Measurements from ENCODE around the gene PDZRN3.

Gene PDZRN3

GRCh38 chr3:73624821-73625665 is at the start of gene PDZRN3:
Gene PDZRN3 (minus strand): TSS chr3:73624941.
- no peak for DNase-seq

DNA sequence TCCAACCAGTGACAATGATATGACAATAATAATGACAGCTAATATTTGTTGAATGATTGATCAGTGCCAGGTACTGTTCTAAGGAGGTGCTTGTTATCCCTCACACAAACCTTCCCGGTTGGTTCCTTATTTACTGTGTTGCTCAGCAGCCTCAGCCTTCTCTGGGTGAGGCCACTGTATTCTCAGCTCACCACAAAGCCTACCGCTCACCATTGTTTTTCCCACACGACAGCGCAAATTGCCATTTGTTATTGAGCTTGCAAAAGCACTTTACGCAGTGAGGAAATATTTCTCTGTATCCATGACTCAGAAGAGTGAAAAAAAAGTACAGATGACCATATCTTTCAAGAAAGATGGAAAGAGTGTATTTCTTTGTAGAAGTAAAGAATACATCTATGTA is 49.5 kb upstream of the PDZRN3 start:
- no peak for DNase-seq

- no peak for DNase-seq
Measured at GRCh38 chr3:73669260-73669659, 44.5 kb upstream of the PDZRN3 start.

DNA sequence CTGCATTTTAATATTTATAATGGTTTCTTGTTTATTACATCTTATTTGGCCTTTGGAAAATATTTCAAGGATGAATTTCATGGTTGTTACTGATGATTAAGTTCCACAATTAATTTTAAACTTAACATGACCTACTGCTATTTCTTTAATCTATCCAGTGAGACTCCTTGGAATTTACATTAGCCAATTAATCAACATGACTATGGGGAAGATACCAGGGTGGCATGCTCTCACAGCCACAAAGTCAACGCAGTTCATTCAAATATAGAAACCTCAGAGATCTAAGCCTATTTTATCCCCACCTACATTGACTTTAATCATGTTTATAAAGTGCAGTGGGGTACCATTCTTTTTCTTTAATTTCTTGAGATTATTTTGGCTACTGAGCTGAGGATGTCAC is 43.6 kb upstream of the PDZRN3 start:
- no peak for DNase-seq

DNA sequence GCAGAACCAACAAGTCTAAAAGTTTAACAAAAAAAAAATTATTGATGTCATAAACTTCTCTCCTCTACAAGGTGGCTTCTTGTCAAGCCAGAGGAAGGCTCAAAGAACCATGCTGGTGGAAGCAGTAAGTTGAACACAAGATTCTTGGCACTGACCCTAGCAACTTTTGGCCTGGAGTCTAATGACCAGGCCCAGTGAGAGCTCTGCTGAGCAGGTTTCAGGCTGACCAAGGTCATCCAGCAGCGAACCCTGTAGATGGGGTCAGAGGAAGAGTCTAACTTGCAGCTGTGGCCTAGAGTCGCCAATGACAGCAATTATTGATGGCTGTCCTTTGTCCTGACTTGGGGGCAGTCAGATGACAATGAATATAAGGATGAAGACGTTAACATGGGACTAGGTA is 43.1 kb upstream of the PDZRN3 start:
- no peak for DNase-seq

DNA sequence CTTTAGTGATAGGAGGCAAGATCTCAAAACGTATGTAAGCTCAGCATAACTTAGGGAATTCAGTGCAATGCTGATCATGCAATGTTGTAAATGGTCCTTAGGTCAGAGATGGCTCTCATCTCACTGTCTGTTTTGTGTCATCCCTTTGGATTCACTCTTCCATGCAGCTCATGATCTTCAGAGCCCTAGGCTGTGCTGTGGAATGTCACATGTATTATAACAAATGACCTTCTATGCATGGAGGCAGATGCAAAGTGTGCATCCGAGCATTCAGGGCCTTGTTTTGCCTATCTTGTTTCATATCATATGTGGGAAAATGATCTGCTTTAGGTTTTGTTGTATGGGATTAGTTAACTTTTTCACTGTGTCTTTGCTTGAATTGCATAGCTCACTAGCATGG is 40.5 kb upstream of the PDZRN3 start:
- DNase-seq: no peak

DNA sequence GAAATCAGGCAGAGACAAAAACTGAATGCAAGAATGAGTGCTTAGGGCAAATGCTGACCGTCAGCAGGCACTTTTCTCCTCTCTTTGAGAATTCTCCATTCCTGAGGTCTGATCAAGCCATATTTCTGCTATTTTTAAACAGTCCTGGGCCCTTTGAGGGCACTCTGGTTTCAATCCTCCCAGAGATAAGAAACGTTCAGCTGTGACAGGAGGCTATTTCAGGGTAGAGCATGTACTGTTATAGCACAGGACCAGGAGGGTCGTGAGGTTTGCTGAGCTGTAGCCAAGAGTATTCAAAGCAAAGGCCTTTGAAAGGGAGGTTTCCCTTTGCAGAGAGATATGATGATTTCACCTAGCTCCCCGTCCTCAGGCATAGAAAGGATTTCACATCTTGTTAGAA is 39.6 kb upstream of the PDZRN3 start:
- no peak for DNase-seq

- DNase-seq: no peak
Measured at GRCh38 chr3:73663495-73663894, 38.8 kb upstream of the PDZRN3 start.

GRCh38 chr3:73661265-73661664 is 36.5 kb upstream of the PDZRN3 start:
- no peak for DNase-seq

DNA sequence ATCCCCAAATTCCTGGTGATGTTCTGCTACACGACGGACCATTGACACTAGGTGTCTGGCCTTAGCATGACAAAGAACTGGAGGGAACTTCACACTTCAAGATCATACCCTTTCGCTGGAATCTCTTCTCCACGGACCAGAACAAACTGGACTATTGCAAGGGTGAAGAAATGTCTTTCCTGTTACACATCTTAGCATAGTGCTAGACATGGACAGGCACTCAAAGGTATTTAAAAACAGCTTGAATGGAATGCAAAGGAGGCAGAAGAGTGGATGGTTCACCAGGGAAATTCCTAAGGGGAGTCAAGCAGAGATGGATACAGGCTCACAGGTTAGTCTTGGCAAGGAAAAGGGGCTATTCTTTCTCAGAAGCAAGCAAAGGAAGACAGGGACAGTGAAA is 33.5 kb upstream of the PDZRN3 start:
- DNase-seq: no peak

DNA sequence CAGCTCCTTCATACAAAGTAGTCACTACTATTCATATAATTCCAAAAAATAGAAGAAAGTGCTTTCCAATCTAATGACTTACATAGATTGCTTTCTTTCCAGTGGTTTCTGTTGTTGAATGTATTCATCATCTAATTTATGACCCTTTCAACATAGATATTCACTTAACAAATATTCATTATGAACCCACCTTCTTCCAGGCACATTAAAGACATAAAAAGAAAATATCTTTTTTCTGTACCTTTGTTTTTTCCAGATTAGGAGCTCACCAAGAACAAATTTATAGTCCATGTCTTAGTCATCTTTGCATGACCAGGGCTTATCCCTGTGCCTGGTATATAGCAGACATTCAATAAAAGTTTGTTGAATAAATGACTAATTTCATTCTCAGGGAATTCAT is 32.4 kb upstream of the PDZRN3 start:
- no peak for DNase-seq

DNA sequence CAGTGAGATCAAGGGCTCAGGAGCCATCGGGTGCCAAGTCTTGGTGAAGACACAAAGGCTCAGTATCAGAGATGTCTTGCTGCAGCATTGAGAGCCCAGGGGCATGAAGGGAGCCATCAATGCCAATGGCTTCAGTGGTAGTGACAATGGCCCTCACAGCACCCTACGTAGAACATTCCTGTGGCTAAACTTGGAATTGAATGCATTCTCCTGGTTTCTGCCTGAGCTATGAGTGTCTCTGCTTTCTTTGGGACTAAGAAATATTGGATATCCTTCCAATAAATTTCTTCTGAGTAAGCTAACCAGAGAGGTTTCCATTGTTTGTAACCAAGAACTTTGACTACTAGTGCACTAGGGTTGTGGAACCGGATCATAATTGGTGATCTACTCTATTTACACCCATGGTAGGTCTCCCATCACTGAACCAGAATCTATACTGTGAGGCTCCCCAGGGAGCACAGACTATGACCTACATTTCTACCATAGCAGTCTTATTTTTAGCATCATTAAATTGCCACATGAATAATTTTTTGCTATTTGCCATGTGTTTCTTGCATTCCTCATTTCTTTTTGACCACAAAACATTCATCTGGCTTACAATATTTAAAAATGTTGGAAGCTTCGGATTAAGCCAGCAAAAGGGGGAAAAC is 31.6 kb upstream of the PDZRN3 start:
- no peak for DNase-seq

- DNase-seq: no peak
Measured at GRCh38 chr3:73655197-73655596, 30.5 kb upstream of the PDZRN3 start.

GRCh38 chr3:73653877-73654276 is 29.1 kb upstream of the PDZRN3 start:
- no peak for DNase-seq

DNA sequence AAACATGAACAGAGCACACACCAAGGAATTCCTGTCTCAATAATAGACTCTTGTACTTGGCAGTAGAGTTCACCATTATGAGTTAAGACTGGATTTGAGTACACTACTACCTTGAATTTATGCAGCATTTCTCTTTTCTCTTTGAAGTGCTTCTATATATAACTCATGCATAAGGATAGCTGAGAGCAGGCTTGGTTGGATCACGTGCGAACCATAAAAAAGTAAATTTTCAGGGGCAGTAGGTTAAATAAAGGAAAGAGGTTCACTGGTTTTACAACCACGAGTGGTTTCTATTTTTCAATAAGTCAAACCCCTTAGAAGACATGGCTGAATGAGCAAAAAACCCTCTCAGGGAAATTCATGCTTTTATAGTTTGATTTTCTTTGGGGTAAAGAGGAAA is 28.6 kb upstream of the PDZRN3 start:
- no peak for DNase-seq

GRCh38 chr3:73652896-73653295 is 28.2 kb upstream of the PDZRN3 start:
- no peak for DNase-seq

DNA sequence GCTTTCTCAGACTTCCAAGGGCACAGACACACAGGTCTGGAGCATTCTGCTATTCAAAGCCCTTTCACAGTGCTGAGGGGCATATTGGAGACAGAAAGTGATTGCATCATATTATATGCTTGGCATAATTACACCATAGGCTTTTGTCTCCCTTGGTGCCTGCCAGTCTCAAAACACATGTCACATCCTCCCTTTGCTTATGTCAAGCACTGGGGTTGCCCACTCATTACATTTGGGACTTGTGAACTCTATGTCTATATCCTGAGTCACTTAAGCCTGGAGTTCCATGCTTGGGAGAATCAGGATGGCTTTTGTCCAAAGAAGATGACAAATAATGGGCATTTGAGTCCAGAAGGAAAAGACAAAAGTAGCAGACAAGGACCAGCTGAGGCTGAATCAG is 12.3 kb upstream of the PDZRN3 start:
- DNase-seq: no peak

DNA sequence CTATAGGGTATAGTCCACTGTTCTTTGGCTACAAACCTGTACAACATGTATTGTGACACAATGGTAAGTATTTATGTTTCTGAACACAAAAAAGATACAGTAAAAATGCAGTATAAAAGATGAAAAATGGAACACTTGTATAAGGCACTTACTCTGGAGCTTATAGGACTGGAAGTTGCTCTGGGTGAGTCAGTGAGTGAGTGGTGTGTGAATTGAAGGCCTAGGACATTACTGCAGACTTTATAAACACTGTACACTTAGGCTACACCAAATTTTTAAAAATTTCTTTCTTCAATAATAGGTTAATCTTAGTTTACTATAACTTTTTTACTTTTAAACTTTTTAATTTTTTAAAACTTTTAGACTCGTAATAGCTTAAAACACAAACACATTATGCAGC is 10.5 kb upstream of the PDZRN3 start:
- DNase-seq: no peak

GRCh38 chr3:73633916-73634344 is 9.2 kb upstream of the PDZRN3 start:
- DNase-seq: no peak

DNA sequence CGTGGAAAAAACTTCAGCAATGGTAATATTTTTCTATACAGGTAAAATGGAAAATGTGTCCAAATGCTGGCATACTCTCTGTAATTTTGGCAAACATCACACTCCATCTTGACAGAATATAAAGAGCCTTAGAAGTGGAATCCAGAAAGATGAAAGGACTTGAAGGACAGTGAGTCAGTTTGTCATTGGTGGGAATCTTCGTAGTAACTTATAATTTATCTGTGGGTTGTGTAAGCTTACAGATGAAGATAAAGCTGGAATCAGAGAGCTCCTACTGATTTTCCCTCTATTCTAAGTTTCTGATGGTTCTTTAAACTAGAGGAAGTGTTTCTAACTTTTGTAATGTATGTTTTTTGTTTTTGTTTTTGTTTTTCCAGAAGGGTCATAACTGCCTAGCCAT is 8.7 kb upstream of the PDZRN3 start:
- no peak for DNase-seq

DNA sequence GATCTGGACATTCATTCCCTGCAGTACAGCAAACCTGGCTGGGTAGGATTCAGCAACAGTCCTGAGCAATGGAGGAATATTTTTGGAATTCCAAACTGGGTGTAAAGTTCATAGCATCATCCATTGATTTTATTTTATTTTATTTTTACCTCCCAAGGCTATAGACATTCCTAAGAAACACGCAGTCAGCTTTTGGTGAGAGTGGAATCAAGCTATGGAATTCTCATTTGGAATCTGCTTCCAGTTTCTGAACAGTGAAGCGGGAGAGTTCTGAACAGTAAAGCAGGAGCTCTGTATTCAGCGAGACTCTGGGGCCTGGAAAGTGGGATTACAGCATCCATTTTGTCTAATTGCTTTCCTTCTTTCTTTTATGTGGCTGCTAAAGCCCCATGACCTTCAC is 1.4 kb upstream of the PDZRN3 start:
- DNase-seq: no peak

DNA sequence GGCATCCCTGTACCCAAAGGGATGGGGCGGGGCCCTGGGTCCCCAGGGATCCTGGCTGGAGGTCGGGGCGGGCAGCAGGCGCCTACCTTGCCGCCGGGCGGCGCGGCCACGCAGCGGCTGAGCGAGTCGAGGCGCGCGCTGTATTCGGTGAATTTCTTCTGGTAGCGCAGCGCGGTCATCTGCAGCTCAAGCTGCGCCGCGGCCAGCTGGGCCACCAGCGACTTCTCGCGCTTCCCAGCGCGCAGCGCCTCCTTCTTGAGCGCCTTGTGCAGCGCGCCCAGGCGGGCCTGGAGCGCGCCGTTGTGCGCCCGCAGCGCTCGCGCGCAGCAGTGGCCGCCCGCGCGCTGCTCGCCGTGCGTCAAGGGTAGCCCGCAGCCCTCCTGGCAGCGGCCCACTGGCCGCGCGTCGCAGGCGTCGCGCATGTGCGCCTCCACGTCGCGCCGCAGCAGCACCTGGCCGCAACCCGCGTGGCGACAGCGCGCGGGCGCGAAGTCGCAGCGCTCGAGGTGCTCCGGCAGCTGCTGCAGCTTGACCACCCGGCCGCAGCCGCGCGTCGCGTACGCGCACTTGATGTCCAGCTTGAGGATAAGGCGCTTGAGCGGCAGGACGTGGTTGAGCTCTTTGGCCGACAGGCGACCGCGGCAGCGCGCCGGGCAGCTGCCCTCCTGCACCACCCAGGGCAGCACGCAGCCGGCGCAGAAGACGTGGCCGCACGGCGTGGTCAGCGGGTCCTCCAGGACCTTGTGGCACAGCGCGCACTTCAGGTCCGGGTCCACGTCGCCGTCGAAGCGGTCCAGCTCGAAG is 522 bp downstream of the PDZRN3 start:
- no peak for DNase-seq

GRCh38 chr3:73623346-73623745 is 1.4 kb downstream of the PDZRN3 start:
- DNase-seq: no peak
